ENCODE results near the gene PPP1R27. TPM values are rescaled to one million over a fixed set of nuclear protein-coding genes. Genes with fewer than 3 reads are reported as not detected.
A peak's percentile ranks its signal among the peaks of the same experiment; 100 is the strongest.

The PPP1R27 gene
- total RNA-seq, 1 donor from 2014 or later: not detected

- TF ChIP-seq POLR2AphosphoS5 (IDR thresholded peaks at IDR 0.05; ENCODE audit: insufficient read depth in 1 of 2, low read depth in 1 of 2) (no peak), CTCF (IDR thresholded peaks at IDR 0.05) (no peak), POLR2A (IDR thresholded peaks at IDR 0.05) (peak in 1 of 2 donors; percentile 69)
- H3K9me3 ChIP-seq: no peaks in the 10 kb centered on the region
- peak within 1 kb of the TSS; percentile 89 for H3K27ac ChIP-seq
- no peaks in the 10 kb centered on the region for H3K27me3 ChIP-seq
- peaks cover 0 to 5% of the 10 kb centered on the region in 2 donors for H3K36me3 ChIP-seq
- H3K4me1 ChIP-seq: peaks cover 66% of the 10 kb centered on the region
- H3K4me3 ChIP-seq: peak within 1 kb of the TSS; percentile 85 to 86
- intact Hi-C loops (cut with DNase I): no loop called here
- peak in 1 of 2 donors; percentile 92 for DNase-seq (ENCODE audit: extremely low spot score in 2 of 2)
These were observed 25.3 kb upstream of the PPP1R27 start, which contains the start of gene P4HB for GRCh38 chr17:81859906-81860755. Gene P4HB (minus strand): TSS chr17:81860535. CDS start chr17:81860471, 64 bp downstream.

- TF ChIP-seq POLR2A (IDR thresholded peaks at IDR 0.05) (no peak), POLR2AphosphoS5 (IDR thresholded peaks at IDR 0.05; ENCODE audit: insufficient read depth in 1 of 2, low read depth in 1 of 2) (no peak), CTCF (IDR thresholded peaks at IDR 0.05) (no peak)
- Histone ChIP-seq H3K27me3 (no peaks in the 10 kb centered on the region), H3K27ac (peak overlapping the region; percentile 82), H3K9me3 (no peaks in the 10 kb centered on the region), H3K36me3 (peaks cover 0 to 14% of the 10 kb centered on the region in 2 donors), H3K4me3 (peak overlapping the region; percentile 85 to 86), H3K4me1 (peaks cover 73% of the 10 kb centered on the region)
- peak in 1 of 2 donors; percentile 87 for DNase-seq (ENCODE audit: extremely low spot score in 2 of 2)
- intact Hi-C loops (cut with DNase I): no loop called here
These were observed 24.4 kb upstream of the PPP1R27 start for GRCh38 chr17:81858967-81859905.

GRCh38 chr17:81858170-81858966 is 23.5 kb upstream of the PPP1R27 start:
- DNase-seq (ENCODE audit: extremely low spot score in 2 of 2): no peak
- no peak overlapping the region for H3K27ac ChIP-seq
- H3K4me1 ChIP-seq: peaks cover 67% of the 10 kb centered on the region
- peaks cover 0 to 22% of the 10 kb centered on the region in 2 donors for H3K36me3 ChIP-seq
- TF ChIP-seq POLR2AphosphoS5 (IDR thresholded peaks at IDR 0.05; ENCODE audit: insufficient read depth in 1 of 2, low read depth in 1 of 2) (no peak), POLR2A (IDR thresholded peaks at IDR 0.05) (no peak), CTCF (IDR thresholded peaks at IDR 0.05) (no peak)
- intact Hi-C loops (cut with DNase I): no loop called here
- H3K4me3 ChIP-seq: peak overlapping the region; percentile 85 to 86
- no peaks in the 10 kb centered on the region for H3K9me3 ChIP-seq
- H3K27me3 ChIP-seq: no peaks in the 10 kb centered on the region

GRCh38 chr17:81854974-81855774 is 20.3 kb upstream of the PPP1R27 start:
- no peak for DNase-seq (ENCODE audit: extremely low spot score in 2 of 2)
- peak overlapping the region; percentile 1 for H3K27ac ChIP-seq
- TF ChIP-seq POLR2AphosphoS5 (IDR thresholded peaks at IDR 0.05; ENCODE audit: insufficient read depth in 1 of 2, low read depth in 1 of 2) (no peak), POLR2A (IDR thresholded peaks at IDR 0.05) (no peak), CTCF (IDR thresholded peaks at IDR 0.05) (peak in 1 of 3 experiments; percentile 9)
- H3K27me3 ChIP-seq: no peaks in the 10 kb centered on the region
- no peak overlapping the region for H3K4me3 ChIP-seq
- peaks cover 0 to 52% of the 10 kb centered on the region in 2 donors for H3K36me3 ChIP-seq
- peaks cover 46% of the 10 kb centered on the region for H3K4me1 ChIP-seq
- intact Hi-C loops (cut with DNase I): no loop called here
- no peaks in the 10 kb centered on the region for H3K9me3 ChIP-seq

Data from vagina (tissue), 2 donors.